Testis (tissue), 3 donors: ENCODE measurements around the gene ANO1. TPM values are rescaled to one million over a fixed set of nuclear protein-coding genes. Genes with fewer than 3 reads are reported as not detected.

Experiments used
- DNase-seq: peaks from one replicate; pipeline ENCODE4 v3.0.0-alpha.2; 2019
- H3K27ac ChIP-seq, 2 donors: fragments of 200-600 bp; sonication (generic); one replicate each; pipeline ENCODE4 v1.5.1; 2019
- H3K27me3 ChIP-seq: fragments of 200-600 bp; sonication (generic); one replicate; pipeline ENCODE4 v1.5.1; 2019
- H3K36me3 ChIP-seq: fragments of 200-600 bp; sonication (generic); one replicate; pipeline ENCODE4 v1.5.1; 2017; ENCODE audit warnings: low read depth; ENCODE audit errors: missing control alignments
- H3K4me1 ChIP-seq: fragments of 200-600 bp; sonication (generic); one replicate; pipeline ENCODE4 v1.5.1; 2019
- H3K4me3 ChIP-seq, 2 donors: fragments of 200-600 bp; sonication (generic); one replicate each; pipeline ENCODE4 v1.5.1; 2017 to 2019
- H3K9me3 ChIP-seq: fragments of 200-600 bp; sonication (generic); one replicate; pipeline ENCODE4 v1.5.1; 2017
- CTCF ChIP-seq, 3 experiments: fragments of 450-650 bp in 2 of 3; fragments of 200-600 bp in 1 of 3; sonication (generic) in 1 of 3; IDR thresholded peaks; one replicate each; pipeline ENCODE4 v1.5.1; 2016 to 2019; ENCODE audit warnings: antibody characterized with exemption in 3 of 3, mild to moderate bottlenecking in 2 of 3, moderate library complexity in 1 of 3
- POLR2A ChIP-seq: fragments of 450-650 bp; IDR thresholded peaks from one replicate; pipeline ENCODE4 v1.6.1; 2017; ENCODE audit warnings: antibody characterized with exemption, mild to moderate bottlenecking, moderate library complexity
- WGBS, 2 donors: methylation state at CpG; one replicate each; pipeline ENCODE4 v1.1.5; 2018; 5-methylcytosine and 5-hydroxymethylcytosine counted together
- intact Hi-C: fragments of 100-400 bp; cut with DNase I; formaldehyde crosslinking; loops from one replicate; pipeline ENCODE4 v1.15.1; 2023; ENCODE audit warnings: low total_unique reads
- polyA plus RNA-seq: library from polyadenylated mRNA; stranded (reverse); fragments of 350-450 nt; fragmentation: Illumina TruSeq; extraction: RNeasy Lipid Tissue Mini Kit (QIAGEN cat#74804); gene quantifications from one replicate; pipeline ENCODE4 v1.2.3, GENCODE V29; 2014; ENCODE audit warnings: low read depth, low replicate concordance; ENCODE audit not compliant: insufficient read depth
- total RNA-seq, 2 donors: library from RNA; depleted of rRNA; stranded (reverse); fragments of >200 nt; gene quantifications; one replicate each; pipeline ENCODE4 v1.2.3, GENCODE V29; 2016

The ANO1 gene
- total and polyA plus RNA-seq, 3 donors from 2014 or later: 10.3 to 42.7 (median 25.4) TPM

- Histone ChIP-seq H3K36me3 (no peaks in the 10 kb centered on the region), H3K4me1 (no peaks in the 10 kb centered on the region), H3K27ac (no peak overlapping the region), H3K27me3 (no peaks in the 10 kb centered on the region), H3K4me3 (no peak overlapping the region), H3K9me3 (no peaks in the 10 kb centered on the region)
- TF ChIP-seq POLR2A (no peak), CTCF (IDR thresholded peaks at IDR 0.05) (no peak)
- intact Hi-C loops: no loop called here
- WGBS, 2 donors: 90 to 95% methylated on average over 9 of the region's 9 CpGs
- no peak for DNase-seq
Observed at GRCh38 chr11:70151671-70152070, 73.6 kb downstream of the ANO1 start.

- no peaks in the 10 kb centered on the region for H3K9me3 ChIP-seq
- 87 to 91% methylated on average over 7 of the region's 7 CpGs for whole genome bisulfite sequencing, 2 donors
- H3K4me1 ChIP-seq: no peaks in the 10 kb centered on the region
- intact Hi-C loops: no loop called here
- TF ChIP-seq POLR2A: no peak
- no peak for TF ChIP-seq CTCF (IDR thresholded peaks at IDR 0.05)
- no peak overlapping the region for H3K27ac ChIP-seq
- DNase-seq: no peak
- H3K27me3 ChIP-seq: no peaks in the 10 kb centered on the region
- H3K36me3 ChIP-seq: no peaks in the 10 kb centered on the region
- H3K4me3 ChIP-seq: no peak overlapping the region
Observed at GRCh38 chr11:70153133-70153727, 75.1 kb downstream of the ANO1 start.

GRCh38 chr11:70155386-70155785 is 77.3 kb downstream of the ANO1 start:
- no peak overlapping the region for H3K27ac ChIP-seq
- no peaks in the 10 kb centered on the region for H3K4me1 ChIP-seq
- H3K4me3 ChIP-seq: no peak overlapping the region
- TF ChIP-seq CTCF (IDR thresholded peaks at IDR 0.05) (no peak), POLR2A (no peak)
- no peaks in the 10 kb centered on the region for H3K27me3 ChIP-seq
- no peaks in the 10 kb centered on the region for H3K9me3 ChIP-seq
- no peak for DNase-seq
- intact Hi-C loops: no loop called here
- H3K36me3 ChIP-seq: no peaks in the 10 kb centered on the region
- whole genome bisulfite sequencing, 2 donors: 92 to 93% methylated on average over 12 to 14 of the region's 14 CpGs

GRCh38 chr11:70156291-70157037 is 78.3 kb downstream of the ANO1 start:
- TF ChIP-seq CTCF (IDR thresholded peaks at IDR 0.05) (no peak), POLR2A (no peak)
- no peak overlapping the region for H3K4me3 ChIP-seq
- no peaks in the 10 kb centered on the region for H3K36me3 ChIP-seq
- no peaks in the 10 kb centered on the region for H3K4me1 ChIP-seq
- no peak overlapping the region for H3K27ac ChIP-seq
- WGBS, 2 donors: 89 to 91% methylated on average over 18 of the region's 18 CpGs
- intact Hi-C loops: no loop called here
- no peaks in the 10 kb centered on the region for H3K9me3 ChIP-seq
- DNase-seq: no peak
- no peaks in the 10 kb centered on the region for H3K27me3 ChIP-seq
